Putamen (tissue), 1 donor: Measurements from ENCODE around the gene SSRP1.

Source experiments
- DNase-seq: peaks from one replicate; pipeline ENCODE4 v3.0.0-alpha.2; 2016; ENCODE audit warnings: low spot score

SSRP1 gene

GRCh38 chr11:57314221-57314973, 21.3 kb downstream of the SSRP1 start:
- no peak for DNase-seq

GRCh38 chr11:57313788-57314135, 21.9 kb downstream of the SSRP1 start:
- DNase-seq, result no peak

GRCh38 chr11:57313071-57313787, 22.5 kb downstream of the SSRP1 start:
- DNase-seq, result no peak

- DNase-seq, result no peak
Observed at GRCh38 chr11:57312511-57313021, 23.1 kb downstream of the SSRP1 start.

GRCh38 chr11:57311109-57311936, 24.4 kb downstream of the SSRP1 start:
- DNase-seq, result peak; percentile 34

GRCh38 chr11:57310630-57311086, 25.0 kb downstream of the SSRP1 start:
- DNase-seq, result no peak

GRCh38 chr11:57310091-57310490, 25.6 kb downstream of the SSRP1 start:
- no peak for DNase-seq

- DNase-seq, result no peak
Observed at GRCh38 chr11:57309106-57310059, 26.3 kb downstream of the SSRP1 start.

- no peak for DNase-seq
Observed at GRCh38 chr11:57308426-57309060, 27.1 kb downstream of the SSRP1 start.

- no peak for DNase-seq
Observed at GRCh38 chr11:57307666-57308270, 27.9 kb downstream of the SSRP1 start.

- DNase-seq, result no peak
Observed at GRCh38 chr11:57306940-57307565, 28.6 kb downstream of the SSRP1 start.

- no peak for DNase-seq
Observed at GRCh38 chr11:57306161-57306876, 29.4 kb downstream of the SSRP1 start.

GRCh38 chr11:57305523-57305922, 30.2 kb downstream of the SSRP1 start:
- no peak for DNase-seq

GRCh38 chr11:57303990-57304579, 31.6 kb downstream of the SSRP1 start:
- no peak for DNase-seq

GRCh38 chr11:57303280-57303989, 32.3 kb downstream of the SSRP1 start:
- no peak for DNase-seq

GRCh38 chr11:57302489-57302888, 33.2 kb downstream of the SSRP1 start:
- no peak for DNase-seq

- DNase-seq, result no peak
Observed at GRCh38 chr11:57301711-57302423, 33.8 kb downstream of the SSRP1 start.
